ENCODE data around the gene HUWE1.

The HUWE1 gene

GRCh38 chrX:53717205-53717604, 30.7 kb upstream of the HUWE1 start:
- Histone ChIP-seq H3K27ac (ENCODE audit: insufficient read depth, low read length, poor library complexity, severe bottlenecking) (peak overlapping the region; percentile 83), H3K4me1 (ENCODE audit: control insufficient read depth, insufficient read depth, low read length, poor library complexity, severe bottlenecking) (peaks cover 34% of the 10 kb centered on the region), H3K27me3 (replicated peaks; ENCODE audit: control insufficient read depth, insufficient read depth, low read length, poor library complexity, severe bottlenecking) (no peaks in the 10 kb centered on the region), H3K4me3 (ENCODE audit: insufficient read depth, low read depth, low read length, poor library complexity, severe bottlenecking) (no peak overlapping the region), H3K36me3 (ENCODE audit: control insufficient read depth, insufficient read depth, low read length) (no peaks in the 10 kb centered on the region), H3K9me3 (ENCODE audit: control insufficient read depth, low read length) (no peaks in the 10 kb centered on the region)
- DNase-seq = no peak

GRCh38 chrX:53716328-53717088, 30.0 kb upstream of the HUWE1 start:
- Histone ChIP-seq H3K4me1 (ENCODE audit: control insufficient read depth, insufficient read depth, low read length, poor library complexity, severe bottlenecking) (peaks cover 34% of the 10 kb centered on the region), H3K9me3 (ENCODE audit: control insufficient read depth, low read length) (no peaks in the 10 kb centered on the region), H3K4me3 (ENCODE audit: insufficient read depth, low read depth, low read length, poor library complexity, severe bottlenecking) (no peak overlapping the region), H3K27me3 (replicated peaks; ENCODE audit: control insufficient read depth, insufficient read depth, low read length, poor library complexity, severe bottlenecking) (no peaks in the 10 kb centered on the region), H3K27ac (ENCODE audit: insufficient read depth, low read length, poor library complexity, severe bottlenecking) (peak overlapping the region; percentile 83), H3K36me3 (ENCODE audit: control insufficient read depth, insufficient read depth, low read length) (no peaks in the 10 kb centered on the region)
- peak; percentile 32 to 46 (median 41) for DNase-seq

GRCh38 chrX:53715346-53715924, 28.9 kb upstream of the HUWE1 start:
- H3K27me3 ChIP-seq (replicated peaks; ENCODE audit: control insufficient read depth, insufficient read depth, low read length, poor library complexity, severe bottlenecking) = no peaks in the 10 kb centered on the region
- H3K9me3 ChIP-seq (ENCODE audit: control insufficient read depth, low read length) = no peaks in the 10 kb centered on the region
- DNase-seq = no peak
- no peaks in the 10 kb centered on the region for H3K36me3 ChIP-seq (ENCODE audit: control insufficient read depth, insufficient read depth, low read length)
- peak overlapping the region; percentile 83 for H3K27ac ChIP-seq (ENCODE audit: insufficient read depth, low read length, poor library complexity, severe bottlenecking)
- H3K4me3 ChIP-seq (ENCODE audit: insufficient read depth, low read depth, low read length, poor library complexity, severe bottlenecking) = peak overlapping the region; percentile 17
- H3K4me1 ChIP-seq (ENCODE audit: control insufficient read depth, insufficient read depth, low read length, poor library complexity, severe bottlenecking) = peaks cover 34% of the 10 kb centered on the region

GRCh38 chrX:53714580-53715345, 28.2 kb upstream of the HUWE1 start:
- DNase-seq = peak; percentile 40 to 55 (median 43)
- H3K36me3 ChIP-seq (ENCODE audit: control insufficient read depth, insufficient read depth, low read length) = no peaks in the 10 kb centered on the region
- peak overlapping the region; percentile 9 for H3K4me3 ChIP-seq (ENCODE audit: insufficient read depth, low read depth, low read length, poor library complexity, severe bottlenecking)
- H3K4me1 ChIP-seq (ENCODE audit: control insufficient read depth, insufficient read depth, low read length, poor library complexity, severe bottlenecking) = peaks cover 34% of the 10 kb centered on the region
- peak overlapping the region; percentile 83 for H3K27ac ChIP-seq (ENCODE audit: insufficient read depth, low read length, poor library complexity, severe bottlenecking)
- no peaks in the 10 kb centered on the region for H3K9me3 ChIP-seq (ENCODE audit: control insufficient read depth, low read length)
- H3K27me3 ChIP-seq (replicated peaks; ENCODE audit: control insufficient read depth, insufficient read depth, low read length, poor library complexity, severe bottlenecking) = no peaks in the 10 kb centered on the region

- Histone ChIP-seq H3K27ac (ENCODE audit: insufficient read depth, low read length, poor library complexity, severe bottlenecking) (peak overlapping the region; percentile 83), H3K4me3 (ENCODE audit: insufficient read depth, low read depth, low read length, poor library complexity, severe bottlenecking) (peak overlapping the region; percentile 9), H3K4me1 (ENCODE audit: control insufficient read depth, insufficient read depth, low read length, poor library complexity, severe bottlenecking) (peaks cover 34% of the 10 kb centered on the region), H3K27me3 (replicated peaks; ENCODE audit: control insufficient read depth, insufficient read depth, low read length, poor library complexity, severe bottlenecking) (no peaks in the 10 kb centered on the region), H3K9me3 (ENCODE audit: control insufficient read depth, low read length) (no peaks in the 10 kb centered on the region), H3K36me3 (ENCODE audit: control insufficient read depth, insufficient read depth, low read length) (no peaks in the 10 kb centered on the region)
- DNase-seq = no peak
Observed at GRCh38 chrX:53713987-53714579, 27.6 kb upstream of the HUWE1 start.

- H3K36me3 ChIP-seq (ENCODE audit: control insufficient read depth, insufficient read depth, low read length) = no peaks in the 10 kb centered on the region
- DNase-seq = no peak
- H3K4me3 ChIP-seq (ENCODE audit: insufficient read depth, low read depth, low read length, poor library complexity, severe bottlenecking) = no peak overlapping the region
- no peak overlapping the region for H3K27ac ChIP-seq (ENCODE audit: insufficient read depth, low read length, poor library complexity, severe bottlenecking)
- H3K9me3 ChIP-seq (ENCODE audit: control insufficient read depth, low read length) = no peaks in the 10 kb centered on the region
- peaks cover 24% of the 10 kb centered on the region for H3K4me1 ChIP-seq (ENCODE audit: control insufficient read depth, insufficient read depth, low read length, poor library complexity, severe bottlenecking)
- no peaks in the 10 kb centered on the region for H3K27me3 ChIP-seq (replicated peaks; ENCODE audit: control insufficient read depth, insufficient read depth, low read length, poor library complexity, severe bottlenecking)
Observed at GRCh38 chrX:53711436-53711835, 24.9 kb upstream of the HUWE1 start.

GRCh38 chrX:53704854-53705253, 18.3 kb upstream of the HUWE1 start:
- Histone ChIP-seq H3K4me1 (ENCODE audit: control insufficient read depth, insufficient read depth, low read length, poor library complexity, severe bottlenecking) (no peaks in the 10 kb centered on the region), H3K4me3 (ENCODE audit: insufficient read depth, low read depth, low read length, poor library complexity, severe bottlenecking) (no peak overlapping the region), H3K27me3 (replicated peaks; ENCODE audit: control insufficient read depth, insufficient read depth, low read length, poor library complexity, severe bottlenecking) (no peaks in the 10 kb centered on the region)

GRCh38 chrX:53704294-53704693, 17.8 kb upstream of the HUWE1 start:
- H3K36me3 ChIP-seq (ENCODE audit: control insufficient read depth, insufficient read depth, low read length) = no peaks in the 10 kb centered on the region
- no peaks in the 10 kb centered on the region for H3K4me1 ChIP-seq (ENCODE audit: control insufficient read depth, insufficient read depth, low read length, poor library complexity, severe bottlenecking)
- H3K27ac ChIP-seq (ENCODE audit: insufficient read depth, low read length, poor library complexity, severe bottlenecking) = no peak overlapping the region
- H3K4me3 ChIP-seq (ENCODE audit: insufficient read depth, low read depth, low read length, poor library complexity, severe bottlenecking) = no peak overlapping the region
- no peaks in the 10 kb centered on the region for H3K27me3 ChIP-seq (replicated peaks; ENCODE audit: control insufficient read depth, insufficient read depth, low read length, poor library complexity, severe bottlenecking)
- DNase-seq = no peak
- no peaks in the 10 kb centered on the region for H3K9me3 ChIP-seq (ENCODE audit: control insufficient read depth, low read length)

More at GRCh38 chrX:53704854-53705253, 18.3 kb upstream of the HUWE1 start:
- DNase-seq = no peak
- Histone ChIP-seq H3K9me3 (ENCODE audit: control insufficient read depth, low read length) (no peaks in the 10 kb centered on the region), H3K27ac (ENCODE audit: insufficient read depth, low read length, poor library complexity, severe bottlenecking) (no peak overlapping the region), H3K36me3 (ENCODE audit: control insufficient read depth, insufficient read depth, low read length) (no peaks in the 10 kb centered on the region)

GRCh38 chrX:53695946-53696549, 9.5 kb upstream of the HUWE1 start:
- no peaks in the 10 kb centered on the region for H3K9me3 ChIP-seq (ENCODE audit: control insufficient read depth, low read length)

More at GRCh38 chrX:53695946-53696549, 9.5 kb upstream of the HUWE1 start:
- H3K27ac ChIP-seq (ENCODE audit: insufficient read depth, low read length, poor library complexity, severe bottlenecking) = no peak overlapping the region
- no peaks in the 10 kb centered on the region for H3K36me3 ChIP-seq (ENCODE audit: control insufficient read depth, insufficient read depth, low read length)
- no peaks in the 10 kb centered on the region for H3K27me3 ChIP-seq (replicated peaks; ENCODE audit: control insufficient read depth, insufficient read depth, low read length, poor library complexity, severe bottlenecking)
- no peaks in the 10 kb centered on the region for H3K4me1 ChIP-seq (ENCODE audit: control insufficient read depth, insufficient read depth, low read length, poor library complexity, severe bottlenecking)
- no peak overlapping the region for H3K4me3 ChIP-seq (ENCODE audit: insufficient read depth, low read depth, low read length, poor library complexity, severe bottlenecking)
- DNase-seq = no peak

All from effector memory CD4-positive, alpha-beta T cell (primary cell).